Measurements from ENCODE around the gene MAN1A2. TPM values are rescaled to one million over a fixed set of nuclear protein-coding genes. Genes with fewer than 3 reads are reported as not detected.

The MAN1A2 gene
- total RNA-seq, 1 experiment from 2014 or later: 28.7 TPM

GRCh38 chr1:117335376-117336086, 31.7 kb upstream of the MAN1A2 start:
- H3K27ac ChIP-seq (ENCODE audit: low read length): no peak overlapping the region

GRCh38 chr1:117336088-117336817, 31.0 kb upstream of the MAN1A2 start:
- POLR2A ChIA-PET: no interaction called here

More at GRCh38 chr1:117335376-117336086, 31.7 kb upstream of the MAN1A2 start:
- no TSS peak for BruUV-seq (replicated peaks)
- intact Hi-C loops (cut with micrococcal nuclease; ENCODE audit: unreplicated experiment): no loop called here
- ChIA-PET POLR2A (no interaction called here), CTCF (no interaction called here)
- Histone ChIP-seq H3K9me3 (ENCODE audit: control insufficient read depth, insufficient read depth, low read depth, low read length) (no peaks in the 10 kb centered on the region), H3K4me3 (ENCODE audit: low read depth in 2 of 2, low read length in 2 of 2) (no peak overlapping the region), H3K36me3 (ENCODE audit: control insufficient read depth, insufficient read depth, low read length) (no peaks in the 10 kb centered on the region), H3K4me1 (ENCODE audit: control insufficient read depth, insufficient read depth, low read length) (no peaks in the 10 kb centered on the region), H3K27me3 (ENCODE audit: control insufficient read depth, insufficient read depth, low read length) (no peaks in the 10 kb centered on the region)
- TF ChIP-seq CTCF (IDR thresholded peaks at IDR 0.05) (no peak), SIN3A (IDR thresholded peaks at IDR 0.05; ENCODE audit: borderline replicate concordance, insufficient read depth, low read depth, low read length) (no peak), REST (IDR thresholded peaks at IDR 0.05; ENCODE audit: insufficient read depth in 1 of 2, low read depth in 2 of 2, low read length in 1 of 2) (no peak), POLR2AphosphoS5 (IDR thresholded peaks at IDR 0.05; ENCODE audit: low read depth, low read length) (no peak), TCF7L2 (IDR thresholded peaks at IDR 0.05; ENCODE audit: low read depth, low read length) (no peak)
- in situ Hi-C loops (cut with HindIII; ENCODE audit: low pct_unique_long_range_greater_than_20kb, low sequenced_read_pairs): no loop called here
- DNase-seq (ENCODE audit: low read depth, low spot score) (no peak), ATAC-seq (no peak)

More at GRCh38 chr1:117336088-117336817, 31.0 kb upstream of the MAN1A2 start:
- ATAC-seq (no peak), DNase-seq (ENCODE audit: low read depth, low spot score) (no peak)
- BruUV-seq (replicated peaks): no TSS peak
- H3K9me3 ChIP-seq (ENCODE audit: control insufficient read depth, insufficient read depth, low read depth, low read length): no peaks in the 10 kb centered on the region
- H3K27ac ChIP-seq (ENCODE audit: low read length): no peak overlapping the region
- intact Hi-C loops (cut with micrococcal nuclease; ENCODE audit: unreplicated experiment): no loop called here
- in situ Hi-C loops (cut with HindIII; ENCODE audit: low pct_unique_long_range_greater_than_20kb, low sequenced_read_pairs): no loop called here
- no peaks in the 10 kb centered on the region for H3K27me3 ChIP-seq (ENCODE audit: control insufficient read depth, insufficient read depth, low read length)
- no peak overlapping the region for H3K4me3 ChIP-seq (ENCODE audit: low read depth in 2 of 2, low read length in 2 of 2)
- H3K4me1 ChIP-seq (ENCODE audit: control insufficient read depth, insufficient read depth, low read length): no peaks in the 10 kb centered on the region
- CTCF ChIA-PET: no interaction called here
- no peak for TF ChIP-seq TCF7L2 (IDR thresholded peaks at IDR 0.05; ENCODE audit: low read depth, low read length)
- H3K36me3 ChIP-seq (ENCODE audit: control insufficient read depth, insufficient read depth, low read length): no peaks in the 10 kb centered on the region

Data from Panc1 (cell line).